Thyroid gland (tissue), 4 donors: Measurements from ENCODE around the gene EMC6. TPM values are rescaled to one million over a fixed set of nuclear protein-coding genes. Genes with fewer than 3 reads are reported as not detected.

Experiments
- DNase-seq, 2 donors: peaks; one replicate each; pipeline ENCODE4 v3.0.0-alpha.2; 2019
- H3K27ac ChIP-seq, 3 donors: fragments of 200-600 bp; sonication (generic); 1 replicate in 2 of 3; 2 replicates in 1 of 3; pipeline ENCODE4 v1.5.1; 2016 to 2019; ENCODE audit warnings: mild to moderate bottlenecking in 1 of 3, moderate library complexity in 1 of 3
- H3K27me3 ChIP-seq: fragments of 200-600 bp; sonication (generic); one replicate; pipeline ENCODE4 v1.5.1; 2019
- H3K36me3 ChIP-seq, 2 donors: fragments of 200-600 bp; sonication (generic); one replicate each; pipeline ENCODE4 v1.5.1; 2016 to 2019
- H3K4me1 ChIP-seq, 2 donors: fragments of 200-600 bp; sonication (generic); one replicate each; pipeline ENCODE4 v1.5.1; 2017 to 2019
- H3K4me3 ChIP-seq, 3 donors: fragments of 200-600 bp; sonication (generic); replicated peaks in 1 of 3; 1 replicate in 2 of 3; 2 replicates in 1 of 3; pipeline ENCODE4 v1.5.1; 2016; ENCODE audit warnings: mild to moderate bottlenecking in 1 of 3
- H3K9me3 ChIP-seq: fragments of 200-600 bp; sonication (generic); one replicate; pipeline ENCODE4 v1.5.1; 2017
- POLR2A ChIP-seq, 2 donors: fragments of 450-650 bp; IDR thresholded peaks; one replicate each; pipeline ENCODE4 v1.6.1; 2017; ENCODE audit warnings: antibody characterized with exemption in 2 of 2, mild to moderate bottlenecking in 2 of 2, moderate library complexity in 1 of 2
- intact Hi-C: fragments of 100-400 bp; cut with DNase I; formaldehyde crosslinking; loops from one replicate; pipeline ENCODE4 v1.15.1; 2023
- total RNA-seq, 4 donors: library from RNA; depleted of rRNA; stranded (reverse); fragments of >200 nt; gene quantifications; one replicate each; pipeline ENCODE4 v1.2.3, GENCODE V29; 2016
- TF ChIP-seq, protein P1 (sequence below), 6 experiments: fragments of 200-600 bp in 3 of 6; fragments of 450-650 bp in 3 of 6; sonication (generic) in 3 of 6; IDR thresholded peaks; one replicate each; pipeline ENCODE4 v1.5.1; 2016 to 2019; ENCODE audit warnings: antibody characterized with exemption in 6 of 6, mild to moderate bottlenecking in 2 of 6, inconsistent platforms in 1 of 6, moderate library complexity in 1 of 6

Gene EMC6
- total RNA-seq, 4 donors from 2014 or later, result 4.1 to 17.3 (median 11.5) TPM

DNA sequence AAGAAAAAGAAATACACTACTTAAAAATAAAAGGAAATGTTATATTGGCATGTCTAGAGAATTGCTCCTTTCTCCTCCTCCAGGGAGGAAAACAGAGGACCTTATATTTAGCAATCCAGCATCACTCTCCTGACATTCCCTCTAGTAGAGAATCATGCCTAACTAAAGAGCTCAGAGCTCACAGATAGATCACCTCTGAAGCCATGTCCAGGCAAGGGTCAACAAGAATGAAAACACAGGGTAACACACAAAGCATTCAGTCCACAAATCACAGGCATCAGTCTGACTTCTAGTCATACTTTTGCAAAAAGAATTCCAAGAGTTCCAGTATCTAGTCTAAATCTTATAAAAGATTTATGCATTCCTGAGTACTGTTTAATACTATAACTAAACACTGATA, 50.7 kb downstream of the EMC6 start:
- H3K36me3 ChIP-seq, result peaks cover 12 to 39% of the 10 kb centered on the region in 2 donors
- TF ChIP-seq, protein P1, sequence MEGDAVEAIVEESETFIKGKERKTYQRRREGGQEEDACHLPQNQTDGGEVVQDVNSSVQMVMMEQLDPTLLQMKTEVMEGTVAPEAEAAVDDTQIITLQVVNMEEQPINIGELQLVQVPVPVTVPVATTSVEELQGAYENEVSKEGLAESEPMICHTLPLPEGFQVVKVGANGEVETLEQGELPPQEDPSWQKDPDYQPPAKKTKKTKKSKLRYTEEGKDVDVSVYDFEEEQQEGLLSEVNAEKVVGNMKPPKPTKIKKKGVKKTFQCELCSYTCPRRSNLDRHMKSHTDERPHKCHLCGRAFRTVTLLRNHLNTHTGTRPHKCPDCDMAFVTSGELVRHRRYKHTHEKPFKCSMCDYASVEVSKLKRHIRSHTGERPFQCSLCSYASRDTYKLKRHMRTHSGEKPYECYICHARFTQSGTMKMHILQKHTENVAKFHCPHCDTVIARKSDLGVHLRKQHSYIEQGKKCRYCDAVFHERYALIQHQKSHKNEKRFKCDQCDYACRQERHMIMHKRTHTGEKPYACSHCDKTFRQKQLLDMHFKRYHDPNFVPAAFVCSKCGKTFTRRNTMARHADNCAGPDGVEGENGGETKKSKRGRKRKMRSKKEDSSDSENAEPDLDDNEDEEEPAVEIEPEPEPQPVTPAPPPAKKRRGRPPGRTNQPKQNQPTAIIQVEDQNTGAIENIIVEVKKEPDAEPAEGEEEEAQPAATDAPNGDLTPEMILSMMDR (IDR thresholded peaks at IDR 0.05), result no peak
- no peak for TF ChIP-seq POLR2A (IDR thresholded peaks at IDR 0.05)
- no peaks in the 10 kb centered on the region for H3K27me3 ChIP-seq
- intact Hi-C loops, result no loop called here
- no peak overlapping the region for H3K27ac ChIP-seq
- peaks cover 11% of the 10 kb centered on the region in 2 donors for H3K4me1 ChIP-seq
- no peaks in the 10 kb centered on the region for H3K9me3 ChIP-seq
- DNase-seq, result no peak
- no peak overlapping the region for H3K4me3 ChIP-seq

Other genes with a start within 250 kb of the EMC6 start
- gene OR1E2, start 235.0 kb upstream of the EMC6 start, total RNA-seq, result not detected
- gene SPATA22, start 197.0 kb upstream of the EMC6 start, total RNA-seq, result under 1 TPM in 2 of 4 donors, not detected in 2; 0.40 to 0.67 TPM
- gene ASPA, start 192.8 kb upstream of the EMC6 start, total RNA-seq, result 1 to 10 TPM in 1 of 4 donors, under 1 TPM in 3; 0.50 to 2.1 (median 0.78) TPM
- 1 to 10 TPM in 3 of 4 donors, under 1 TPM in 1; 0.11 to 1.2 (median 1.0) TPM for gene TRPV3, start 111.0 kb upstream of the EMC6 start, total RNA-seq
- 1 to 10 TPM; 2.9 to 5.3 (median 4.0) TPM for gene TRPV1, start 59.4 kb upstream of the EMC6 start, total RNA-seq
- 10 to 100 TPM; 16.1 to 18.4 (median 17.6) TPM for gene SHPK, start 32.6 kb upstream of the EMC6 start, total RNA-seq
- gene CTNS, start 32.1 kb upstream of the EMC6 start, total RNA-seq, result 10 to 100 TPM; 21.4 to 36.6 (median 28.6) TPM
- gene TAX1BP3, start 234 bp upstream of the EMC6 start, total RNA-seq, result 100 to 1,000 TPM in 2 of 4 donors, 10 to 100 TPM in 2; 62.9 to 151 (median 120) TPM
- under 1 TPM in 1 of 4 donors, not detected in 3; 0.54 TPM for gene P2RX5, start 27.3 kb downstream of the EMC6 start, total RNA-seq
- under 1 TPM in 2 of 4 donors, not detected in 2; 0.13 to 0.21 TPM for gene HASPIN, start 55.1 kb downstream of the EMC6 start, total RNA-seq
- 10 to 100 TPM in 3 of 4 donors, 1 to 10 TPM in 1; 5.5 to 31.9 (median 19.4) TPM for gene ITGAE, start 132.4 kb downstream of the EMC6 start, total RNA-seq
- 100 to 1,000 TPM in 1 of 4 donors, 10 to 100 TPM in 3; 28.4 to 265 (median 36.1) TPM for gene NCBP3, start 177.4 kb downstream of the EMC6 start, total RNA-seq
- 10 to 100 TPM in 1 of 4 donors, 1 to 10 TPM in 3; 5.9 to 10.1 (median 7.9) TPM for gene CAMKK1, start 224.2 kb downstream of the EMC6 start, total RNA-seq
- gene P2RX1, start 247.7 kb downstream of the EMC6 start, total RNA-seq, result under 1 TPM in 3 of 4 donors, not detected in 1; 0.11 to 0.54 (median 0.21) TPM